Adipose tissue (tissue), 3 donors: ENCODE results near the gene TEAD3. TPM values are rescaled to one million over a fixed set of nuclear protein-coding genes. Genes with fewer than 3 reads are reported as not detected.

ENCODE experiments used
- H3K27ac ChIP-seq: one replicate; pipeline ENCODE4 v1.5.1; 2013; ENCODE audit warnings: low read depth, low read length
- WGBS, 3 donors: extraction: QIAGEN DNeasy Blood & Tissue Kit; methylation state at CpG; one replicate each; pipeline ENCODE4 v1.1.7; 2013; 5-methylcytosine and 5-hydroxymethylcytosine counted together
- polyA plus RNA-seq, 3 donors: library from polyadenylated mRNA; stranded (reverse); fragments of 200-250 nt; gene quantifications; one replicate each; pipeline ENCODE4 v1.2.3, GENCODE V29; 2013
- donor health status: healthy with polysubstance abuse.
- donor health status: Bipolar disorder and iron deficiency.
- donor health status: healthy.

Gene TEAD3
- polyA plus RNA-seq, 3 donors, result 4.7 to 18.7 (median 16.0) TPM

GRCh38 chr6:35483893-35484645 lies 12.8 kb downstream of the TEAD3 start:
- WGBS, 3 donors, result 85 to 94% (median 85%) methylated on average over 13 of the region's 13 CpGs
- no peak overlapping the region for H3K27ac ChIP-seq

GRCh38 chr6:35483490-35483889 lies 13.4 kb downstream of the TEAD3 start:
- H3K27ac ChIP-seq, result no peak overlapping the region
- 63 to 96% (median 75%) methylated on average over 3 of the region's 3 CpGs for WGBS, 3 donors

- 97 to 99% (median 98%) methylated on average over 4 of the region's 4 CpGs for WGBS, 3 donors
- H3K27ac ChIP-seq, result no peak overlapping the region
Measured at GRCh38 chr6:35483062-35483461, 13.8 kb downstream of the TEAD3 start.

GRCh38 chr6:35481226-35481625 lies 15.7 kb downstream of the TEAD3 start:
- H3K27ac ChIP-seq, result no peak overlapping the region
- 79 to 86% (median 81%) methylated on average over 8 of the region's 8 CpGs for WGBS, 3 donors

- 94 to 96% (median 95%) methylated on average over 12 of the region's 12 CpGs for WGBS, 3 donors
- H3K27ac ChIP-seq, result no peak overlapping the region
Measured at GRCh38 chr6:35480176-35480575, 16.7 kb downstream of the TEAD3 start.

GRCh38 chr6:35478259-35478658 lies 18.6 kb downstream of the TEAD3 start:
- WGBS, 3 donors, result 88 to 94% (median 91%) methylated on average over 7 of the region's 7 CpGs
- no peak overlapping the region for H3K27ac ChIP-seq

- H3K27ac ChIP-seq, result no peak overlapping the region
- 91 to 95% (median 91%) methylated on average over 5 of the region's 5 CpGs for WGBS, 3 donors
Measured at GRCh38 chr6:35477551-35478179, 19.2 kb downstream of the TEAD3 start.

GRCh38 chr6:35477028-35477427 lies 19.9 kb downstream of the TEAD3 start:
- WGBS, 3 donors, result 84 to 89% (median 87%) methylated on average over 8 of the region's 8 CpGs
- no peak overlapping the region for H3K27ac ChIP-seq

GRCh38 chr6:35476004-35476403 lies 20.9 kb downstream of the TEAD3 start:
- no peak overlapping the region for H3K27ac ChIP-seq
- WGBS, 3 donors, result 87 to 89% (median 88%) methylated on average over 14 of the region's 14 CpGs

GRCh38 chr6:35475573-35475972 lies 21.3 kb downstream of the TEAD3 start:
- no peak overlapping the region for H3K27ac ChIP-seq
- WGBS, 3 donors, result 65 to 86% (median 85%) methylated on average over 4 of the region's 4 CpGs

- 88 to 93% (median 92%) methylated on average over 20 of the region's 20 CpGs for WGBS, 3 donors
- no peak overlapping the region for H3K27ac ChIP-seq
Measured at GRCh38 chr6:35474942-35475570, 21.8 kb downstream of the TEAD3 start.

- WGBS, 3 donors, result 84 to 92% (median 89%) methylated on average over 13 to 14 of the region's 14 CpGs
- H3K27ac ChIP-seq, result no peak overlapping the region
Measured at GRCh38 chr6:35474131-35474941, 22.5 kb downstream of the TEAD3 start.

- H3K27ac ChIP-seq, result no peak overlapping the region
Measured at GRCh38 chr6:35473850-35474130, 23.1 kb downstream of the TEAD3 start.

GRCh38 chr6:35473075-35473849 lies 23.6 kb downstream of the TEAD3 start:
- H3K27ac ChIP-seq, result no peak overlapping the region
- 74 to 89% (median 87%) methylated on average over 9 of the region's 9 CpGs for WGBS, 3 donors

- WGBS, 3 donors, result 57 to 66% (median 61%) methylated on average over 8 of the region's 8 CpGs
- H3K27ac ChIP-seq, result no peak overlapping the region
Measured at GRCh38 chr6:35471836-35472345, 25.0 kb downstream of the TEAD3 start.

- whole genome bisulfite sequencing, 3 donors, result 66 to 71% (median 70%) methylated on average over 3 of the region's 3 CpGs
- no peak overlapping the region for H3K27ac ChIP-seq
Measured at GRCh38 chr6:35470663-35471120, 26.2 kb downstream of the TEAD3 start.

- WGBS, 3 donors, result 43 to 53% (median 48%) methylated on average over 18 of the region's 18 CpGs
- H3K27ac ChIP-seq, result no peak overlapping the region
Measured at GRCh38 chr6:35469751-35470662, 26.9 kb downstream of the TEAD3 start.
